LNCaP clone FGC (cell line): ENCODE data around the gene CNP.

ENCODE experiments used
- DNase-seq: peaks from one replicate; pipeline ENCODE4 v3.0.0-alpha.2; 2011; ENCODE audit warnings: low read depth
- H3K4me3 ChIP-seq: 2 replicates; pipeline ENCODE4 v1.5.1; 2011; ENCODE audit warnings: mild to moderate bottlenecking, low read depth, low read length, control low read depth
- CTCF ChIP-seq: IDR thresholded peaks from 2 replicates; pipeline ENCODE4 v1.5.1; 2012; ENCODE audit warnings: mild to moderate bottlenecking; ENCODE audit not compliant: control insufficient read depth, insufficient read depth; ENCODE audit errors: extremely low read depth

Gene CNP

GRCh38 chr17:41957869-41958439, 8.6 kb upstream of the CNP start:
- DNase-seq, result no peak
- TF ChIP-seq CTCF, result no peak
- no peak overlapping the region for H3K4me3 ChIP-seq

DNA sequence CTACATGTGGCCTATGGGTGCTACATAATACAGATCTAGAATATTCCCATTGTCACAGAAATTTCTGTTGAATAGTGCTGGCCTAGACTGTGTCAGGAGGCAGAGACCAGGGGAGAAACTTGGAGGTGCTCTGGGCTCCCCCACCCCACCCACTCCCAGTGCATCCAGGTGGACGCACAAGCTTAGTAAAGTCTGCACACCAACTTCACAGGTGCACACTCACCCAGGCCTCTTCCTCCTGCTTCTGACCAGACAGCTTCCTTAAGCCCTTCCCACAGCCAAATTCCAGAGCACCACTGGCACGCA, 7.6 kb upstream of the CNP start:
- no peak for DNase-seq
- no peak for TF ChIP-seq CTCF
- no peak overlapping the region for H3K4me3 ChIP-seq

DNA sequence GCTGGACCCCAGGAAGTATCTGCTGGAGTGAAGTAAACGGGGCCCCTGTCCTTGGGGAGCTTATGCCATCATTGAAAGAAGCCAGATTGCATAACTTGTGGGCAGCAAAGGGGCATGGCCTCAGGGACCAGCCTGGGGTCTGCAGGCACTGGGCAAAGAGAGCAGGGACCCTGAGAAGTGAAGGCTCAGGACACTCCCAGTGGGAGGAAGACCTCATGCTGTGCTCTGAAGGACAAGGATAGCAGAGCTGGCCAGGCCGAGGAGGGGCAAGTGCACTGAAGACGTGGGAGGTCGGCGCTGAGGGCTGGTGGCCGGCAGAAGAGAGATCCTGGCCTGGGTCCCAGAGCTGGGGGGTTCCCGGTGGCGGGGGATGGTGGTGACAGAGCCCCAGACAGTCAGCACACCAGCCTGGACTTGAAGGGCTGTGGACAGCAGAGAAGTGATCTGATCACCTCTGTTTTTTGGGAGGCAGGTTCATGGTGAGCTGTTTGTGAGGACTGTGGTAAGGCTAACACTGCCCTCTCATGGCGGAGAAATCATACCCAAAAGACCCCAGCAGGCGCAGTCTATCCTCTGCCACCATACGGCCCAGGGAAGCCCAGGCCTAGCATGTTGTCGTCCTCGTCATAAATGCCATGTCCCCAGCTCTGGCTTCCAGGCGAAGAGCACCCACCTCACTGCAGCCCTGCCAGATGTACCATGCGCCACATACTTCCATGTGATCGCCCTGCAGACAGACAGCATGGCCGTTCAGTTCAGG, 7.1 kb upstream of the CNP start:
- peak; percentile 33 for TF ChIP-seq CTCF
- DNase-seq, result no peak
- no peak overlapping the region for H3K4me3 ChIP-seq

DNA sequence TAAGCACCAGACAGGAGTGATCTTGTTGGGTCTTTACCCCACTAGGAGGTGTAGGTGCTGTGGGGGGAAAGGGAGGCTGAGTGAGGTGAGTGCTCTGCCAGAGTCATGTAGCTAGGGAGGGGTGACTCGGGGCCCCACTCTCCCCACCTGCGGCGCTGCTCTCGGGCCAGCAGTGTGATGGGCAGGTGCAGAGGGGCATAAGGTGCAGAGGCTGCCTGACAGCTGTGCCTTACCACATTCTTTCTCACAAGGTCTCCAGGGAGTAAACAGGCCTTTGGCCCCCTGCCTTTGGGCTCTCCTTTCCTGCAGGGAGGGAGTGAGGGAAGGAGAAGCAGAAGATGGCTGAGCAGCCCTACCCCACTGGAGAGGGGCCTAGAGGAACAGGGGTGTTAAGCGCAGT, 4.5 kb upstream of the CNP start:
- DNase-seq, result no peak
- TF ChIP-seq CTCF, result no peak
- no peak overlapping the region for H3K4me3 ChIP-seq

DNA sequence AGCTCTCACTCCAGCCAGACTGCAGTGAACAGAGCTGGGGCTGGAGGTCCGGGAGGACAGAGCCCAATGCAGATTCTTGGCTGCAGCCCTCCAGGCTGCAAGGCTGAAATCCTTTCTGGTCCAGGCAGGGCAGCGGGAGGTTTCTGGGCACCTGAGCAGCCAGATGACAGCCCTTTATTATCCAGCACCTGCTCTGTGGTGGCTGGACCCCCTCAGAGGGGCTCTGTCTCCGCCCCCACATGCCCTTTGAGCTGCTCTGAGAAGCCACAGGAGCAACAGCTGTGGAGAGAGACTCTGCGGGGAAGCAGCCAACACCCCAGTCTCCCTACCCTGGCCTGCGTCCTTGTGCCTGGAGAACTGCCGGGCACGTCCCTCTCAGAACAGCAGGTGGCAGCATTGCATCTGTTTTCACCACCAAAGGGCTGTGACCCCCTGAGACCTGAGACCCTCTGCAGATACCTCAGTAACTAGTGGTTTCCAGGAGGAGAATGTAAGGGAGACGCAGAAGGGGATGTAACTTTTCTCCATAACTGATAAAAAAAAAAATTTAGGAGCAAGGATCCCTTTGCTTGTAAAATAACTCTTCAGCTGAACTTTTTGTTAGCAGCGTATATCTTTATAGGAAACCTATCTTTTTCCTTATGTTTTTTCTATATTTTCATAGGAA, 3.7 kb upstream of the CNP start:
- peak; percentile 95 for TF ChIP-seq CTCF
- DNase-seq, result no peak
- H3K4me3 ChIP-seq, result no peak overlapping the region

GRCh38 chr17:41965694-41966462, 717 bp upstream of the CNP start:
- peak overlapping the region; percentile 91 for H3K4me3 ChIP-seq
- TF ChIP-seq CTCF, result 0 out of 2 replicates have a peak, but pooled peaks have one; percentile 6
- peak; percentile 93 for DNase-seq
